HEK293T (cell line): Measurements from ENCODE around the gene DST.

Source experiments
- ARNT ChIP-seq: fragments of 450-650 bp; IDR thresholded peaks from 2 replicates; pipeline ENCODE4 v1.6.1; 2017; ENCODE audit warnings: mild to moderate bottlenecking
- ELF4 ChIP-seq: fragments of 450-650 bp; IDR thresholded peaks from 2 replicates; pipeline ENCODE4 v1.6.1; 2017; ENCODE audit warnings: antibody characterized with exemption
- FOXK2 ChIP-seq: fragments of 450-650 bp; IDR thresholded peaks from 2 replicates; pipeline ENCODE4 v1.6.1; 2016; ENCODE audit warnings: mild to moderate bottlenecking
- FOXM1 ChIP-seq: fragments of 450-650 bp; IDR thresholded peaks from 2 replicates; pipeline ENCODE4 v1.6.1; 2017; ENCODE audit warnings: mild to moderate bottlenecking, borderline replicate concordance
- HDGF ChIP-seq: fragments of 450-650 bp; IDR thresholded peaks from 2 replicates; pipeline ENCODE4 v1.6.1; 2017; ENCODE audit warnings: antibody characterized with exemption, borderline replicate concordance
- L3MBTL2 ChIP-seq: fragments of 450-650 bp; conservative IDR thresholded peaks from 2 replicates; pipeline ENCODE4 v1.6.1; 2016; ENCODE audit warnings: mild to moderate bottlenecking
- LEF1 ChIP-seq: fragments of 450-650 bp; IDR thresholded peaks from 2 replicates; pipeline ENCODE4 v1.6.1; 2017; ENCODE audit warnings: mild to moderate bottlenecking, borderline replicate concordance
- SP1 ChIP-seq: fragments of 450-650 bp; IDR thresholded peaks from 2 replicates; pipeline ENCODE4 v1.6.1; 2017
- SUZ12 ChIP-seq: fragments of 450-650 bp; IDR thresholded peaks from 2 replicates; pipeline ENCODE4 v1.6.1; 2016; ENCODE audit warnings: mild to moderate bottlenecking
- TARDBP ChIP-seq: fragments of 450-650 bp; IDR thresholded peaks from 2 replicates; pipeline ENCODE4 v1.6.1; 2016
- ZNF384 ChIP-seq: fragments of 450-650 bp; IDR thresholded peaks from 2 replicates; pipeline ENCODE4 v1.6.1; 2016
- TF ChIP-seq, protein P1 (sequence below): fragments of 450-650 bp; IDR thresholded peaks from 2 replicates; pipeline ENCODE4 v1.6.1; 2016

DNA sequence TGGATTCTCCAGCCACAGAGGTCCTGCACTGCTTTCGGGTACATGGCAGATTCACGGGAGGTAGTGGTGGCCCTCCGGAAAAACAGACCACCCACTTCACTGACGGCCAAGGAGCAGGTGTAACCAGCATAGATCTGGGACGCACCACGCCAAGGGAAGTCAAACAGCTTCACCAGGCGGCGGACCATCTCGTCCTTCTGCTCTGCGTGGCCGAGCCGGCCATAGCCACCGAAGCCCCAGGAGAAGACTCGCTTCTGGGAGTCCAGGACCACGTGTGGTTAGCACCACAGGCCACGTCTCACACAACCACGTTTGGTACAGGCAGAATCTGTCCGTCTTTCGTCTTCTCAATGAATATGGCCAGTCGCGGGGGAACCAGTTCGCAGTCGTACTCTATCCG is 210.5 kb downstream of the DST start:
- TF ChIP-seq HDGF = no peak
- no peak for TF ChIP-seq SUZ12
- no peak for TF ChIP-seq SP1
- TF ChIP-seq TARDBP = no peak
- TF ChIP-seq ELF4 = no peak
- no peak for TF ChIP-seq LEF1
- no peak for TF ChIP-seq FOXM1
- TF ChIP-seq ARNT = no peak
- TF ChIP-seq L3MBTL2 = no peak
- TF ChIP-seq, protein P1, sequence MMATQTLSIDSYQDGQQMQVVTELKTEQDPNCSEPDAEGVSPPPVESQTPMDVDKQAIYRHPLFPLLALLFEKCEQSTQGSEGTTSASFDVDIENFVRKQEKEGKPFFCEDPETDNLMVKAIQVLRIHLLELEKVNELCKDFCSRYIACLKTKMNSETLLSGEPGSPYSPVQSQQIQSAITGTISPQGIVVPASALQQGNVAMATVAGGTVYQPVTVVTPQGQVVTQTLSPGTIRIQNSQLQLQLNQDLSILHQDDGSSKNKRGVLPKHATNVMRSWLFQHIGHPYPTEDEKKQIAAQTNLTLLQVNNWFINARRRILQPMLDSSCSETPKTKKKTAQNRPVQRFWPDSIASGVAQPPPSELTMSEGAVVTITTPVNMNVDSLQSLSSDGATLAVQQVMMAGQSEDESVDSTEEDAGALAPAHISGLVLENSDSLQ = no peak
- TF ChIP-seq FOXK2 = no peak
- no peak for TF ChIP-seq ZNF384
